NB4 (cell line): ENCODE measurements around the gene GLS.
A peak's percentile ranks its signal among the peaks of the same experiment; 100 is the strongest.

Experiments
- DNase-seq: peaks from one replicate; pipeline ENCODE4 v3.0.0; 2010; ENCODE audit warnings: low read depth
- H3K4me3 ChIP-seq: one replicate; pipeline ENCODE4 v1.5.1; 2011; ENCODE audit warnings: mild to moderate bottlenecking, low read depth, low read length, moderate library complexity
- MYC ChIP-seq: IDR thresholded peaks from 2 replicates; pipeline ENCODE4 v1.6.1; 2011; ENCODE audit warnings: low read depth, low read length
- POLR2A ChIP-seq: IDR thresholded peaks from 2 replicates; pipeline ENCODE4 v1.6.1; 2011; ENCODE audit warnings: mild to moderate bottlenecking; ENCODE audit not compliant: insufficient read length; ENCODE audit errors: extremely low read depth
- TF ChIP-seq, protein P1 (sequence below): IDR thresholded peaks from 2 replicates; pipeline ENCODE4 v1.6.1; 2011; ENCODE audit warnings: low read depth, low read length
- TF ChIP-seq, protein P2 (sequence below): IDR thresholded peaks from one replicate; pipeline ENCODE4 v1.5.1; 2012; ENCODE audit warnings: low read depth, low read length

The GLS gene

DNA sequence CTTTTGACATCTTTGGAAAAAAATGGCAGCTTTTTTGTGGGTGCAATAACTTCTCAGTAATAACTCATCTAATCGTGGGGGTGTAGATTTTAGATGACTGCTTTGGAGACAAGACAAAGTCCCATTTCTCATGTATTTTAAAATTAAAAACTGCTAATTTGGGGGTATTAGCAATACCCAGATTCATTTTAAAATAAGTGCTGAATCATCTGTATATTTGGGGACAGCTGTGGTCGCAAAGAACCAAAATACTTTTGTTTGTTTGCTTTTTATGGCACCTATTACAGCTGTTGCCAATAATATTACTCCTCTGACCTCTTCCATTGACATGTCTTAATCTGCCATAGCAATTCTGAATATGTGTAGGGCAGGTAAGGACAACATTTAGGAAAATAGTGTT, 87.9 kb downstream of the GLS start:
- H3K4me3 ChIP-seq: no peak overlapping the region
- TF ChIP-seq POLR2A: no peak
- TF ChIP-seq, protein P1, sequence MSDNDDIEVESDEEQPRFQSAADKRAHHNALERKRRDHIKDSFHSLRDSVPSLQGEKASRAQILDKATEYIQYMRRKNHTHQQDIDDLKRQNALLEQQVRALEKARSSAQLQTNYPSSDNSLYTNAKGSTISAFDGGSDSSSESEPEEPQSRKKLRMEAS: no peak
- TF ChIP-seq MYC: no peak
- TF ChIP-seq, protein P2, sequence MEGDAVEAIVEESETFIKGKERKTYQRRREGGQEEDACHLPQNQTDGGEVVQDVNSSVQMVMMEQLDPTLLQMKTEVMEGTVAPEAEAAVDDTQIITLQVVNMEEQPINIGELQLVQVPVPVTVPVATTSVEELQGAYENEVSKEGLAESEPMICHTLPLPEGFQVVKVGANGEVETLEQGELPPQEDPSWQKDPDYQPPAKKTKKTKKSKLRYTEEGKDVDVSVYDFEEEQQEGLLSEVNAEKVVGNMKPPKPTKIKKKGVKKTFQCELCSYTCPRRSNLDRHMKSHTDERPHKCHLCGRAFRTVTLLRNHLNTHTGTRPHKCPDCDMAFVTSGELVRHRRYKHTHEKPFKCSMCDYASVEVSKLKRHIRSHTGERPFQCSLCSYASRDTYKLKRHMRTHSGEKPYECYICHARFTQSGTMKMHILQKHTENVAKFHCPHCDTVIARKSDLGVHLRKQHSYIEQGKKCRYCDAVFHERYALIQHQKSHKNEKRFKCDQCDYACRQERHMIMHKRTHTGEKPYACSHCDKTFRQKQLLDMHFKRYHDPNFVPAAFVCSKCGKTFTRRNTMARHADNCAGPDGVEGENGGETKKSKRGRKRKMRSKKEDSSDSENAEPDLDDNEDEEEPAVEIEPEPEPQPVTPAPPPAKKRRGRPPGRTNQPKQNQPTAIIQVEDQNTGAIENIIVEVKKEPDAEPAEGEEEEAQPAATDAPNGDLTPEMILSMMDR: no peak
- no peak for DNase-seq

DNA sequence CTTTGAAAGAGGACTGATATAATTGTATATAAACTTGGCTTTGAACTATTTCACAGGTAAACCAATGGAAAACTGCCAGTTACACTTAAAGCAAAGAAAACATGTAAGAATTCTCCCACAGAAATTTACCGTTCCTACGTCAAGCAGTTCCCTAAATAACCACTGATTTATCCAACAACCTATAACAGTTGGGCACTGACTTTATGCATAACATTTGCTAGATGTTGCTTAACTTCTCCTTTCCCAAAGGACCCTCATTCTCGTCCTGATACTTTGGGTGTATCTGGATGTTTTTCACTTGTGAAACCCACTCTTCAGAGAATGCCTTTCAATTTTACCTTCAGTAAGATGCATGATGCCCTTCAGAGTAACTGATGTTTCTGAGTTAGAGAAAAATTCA, 89.5 kb downstream of the GLS start:
- no peak for DNase-seq
- TF ChIP-seq MYC: no peak
- TF ChIP-seq, protein P2: no peak
- TF ChIP-seq, protein P1: no peak
- no peak for TF ChIP-seq POLR2A
- no peak overlapping the region for H3K4me3 ChIP-seq

DNA sequence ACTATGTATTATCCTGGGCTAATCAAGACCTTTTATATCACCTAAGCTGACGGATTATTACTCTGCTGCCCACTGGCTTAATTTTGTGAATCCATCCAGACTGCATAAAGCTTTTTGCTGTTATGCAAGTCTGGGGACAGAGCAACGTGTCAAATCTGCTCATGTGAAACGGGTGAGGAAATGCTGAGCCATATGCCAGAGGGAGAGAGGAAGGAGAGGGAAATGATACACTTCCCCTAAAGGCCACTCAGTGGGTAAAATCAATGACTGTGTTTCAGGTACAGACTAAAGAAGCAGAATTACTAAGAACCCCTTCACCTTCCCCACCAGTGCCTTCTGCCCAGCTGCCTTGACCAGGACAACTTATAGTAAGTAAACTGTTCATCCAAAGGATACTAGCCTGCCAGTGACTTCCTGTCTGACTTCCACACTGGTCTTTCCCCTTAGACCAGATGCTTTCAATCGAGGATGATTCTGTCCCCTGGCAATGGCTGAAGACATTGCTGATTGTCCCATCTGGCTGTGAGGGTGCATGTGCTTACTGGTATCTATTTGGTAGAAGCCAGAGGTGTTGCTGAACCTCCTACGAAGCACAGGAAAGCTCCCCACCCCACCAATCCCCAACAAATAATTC, 90.4 kb downstream of the GLS start:
- peak; percentile 20 for DNase-seq
- H3K4me3 ChIP-seq: no peak overlapping the region

DNA sequence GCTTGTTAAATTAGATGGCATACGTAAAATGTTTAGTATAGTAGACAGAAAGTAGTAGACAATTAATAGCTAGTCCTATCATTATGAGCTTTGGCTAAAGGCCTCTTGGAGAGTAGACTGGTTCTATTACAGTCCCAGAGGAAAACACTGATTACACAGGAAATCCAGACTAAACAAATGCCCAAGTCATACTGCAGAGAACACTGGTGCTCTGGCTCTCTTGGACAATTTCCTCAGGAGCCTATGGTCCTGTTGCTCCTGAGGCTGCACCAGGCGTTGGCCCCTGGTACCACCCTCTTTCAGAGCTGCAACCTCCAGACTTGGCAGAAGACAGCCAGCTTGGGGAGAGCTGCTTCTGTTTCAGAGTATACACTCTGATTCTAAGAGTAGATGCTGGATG, 91.6 kb downstream of the GLS start:
- TF ChIP-seq, protein P1: no peak
- TF ChIP-seq POLR2A (no peak), MYC (no peak)
- TF ChIP-seq, protein P2: no peak
- H3K4me3 ChIP-seq: no peak overlapping the region
- DNase-seq: no peak

More for the DNA sequence above, 90.4 kb downstream of the GLS start:
- TF ChIP-seq MYC (no peak), POLR2A (no peak)
- TF ChIP-seq, protein P2: no peak
- TF ChIP-seq, protein P1: no peak

DNA sequence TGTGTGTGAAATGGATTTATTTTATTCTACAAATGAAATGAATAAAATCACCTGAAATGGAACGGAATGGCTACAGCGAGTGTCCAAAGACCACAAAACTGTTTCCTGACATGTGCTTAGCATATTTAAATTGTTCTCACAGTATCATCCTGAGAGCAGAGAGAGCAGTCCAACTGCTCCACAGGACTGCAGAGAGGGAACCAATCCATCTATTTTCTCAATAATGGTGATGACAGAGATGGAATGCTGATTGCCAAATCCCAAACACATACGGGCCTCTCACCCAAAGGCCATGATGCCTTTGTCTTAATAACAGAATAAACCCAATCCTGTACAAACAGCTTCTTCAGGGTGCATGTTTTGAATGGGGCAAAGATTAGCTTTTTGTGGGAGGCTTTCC, 92.2 kb downstream of the GLS start:
- TF ChIP-seq POLR2A (no peak), MYC (no peak)
- TF ChIP-seq, protein P2: no peak
- TF ChIP-seq, protein P1: no peak
- DNase-seq: no peak
- H3K4me3 ChIP-seq: no peak overlapping the region

DNA sequence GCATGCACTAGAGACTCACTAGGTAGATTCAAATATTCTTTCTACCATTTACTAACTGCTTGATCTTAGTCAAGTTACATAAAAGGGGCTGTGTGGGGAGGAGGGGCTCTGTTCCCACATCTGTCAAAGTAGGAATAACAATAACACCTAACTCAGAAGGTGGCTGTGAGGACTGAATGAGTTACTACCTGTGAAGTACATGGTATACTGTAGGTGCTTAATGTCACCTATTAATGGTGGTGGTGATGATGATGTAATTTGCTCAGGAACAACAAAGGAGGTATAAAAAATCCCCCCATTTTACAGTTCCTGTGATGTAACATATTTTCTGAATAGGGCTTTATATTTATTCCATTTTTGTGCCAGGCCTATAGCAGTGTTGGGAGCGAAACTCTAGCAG, 92.6 kb downstream of the GLS start:
- DNase-seq: no peak
- no peak overlapping the region for H3K4me3 ChIP-seq
- TF ChIP-seq POLR2A: no peak
- TF ChIP-seq, protein P1: no peak
